Measurements from ENCODE around the gene RALB.

The RALB gene

GRCh38 chr2:120272763-120273481, 20.3 kb downstream of the RALB start:
- peak; percentile 16 for DNase-seq (ENCODE audit: low read depth)
- TF ChIP-seq, protein P1, sequence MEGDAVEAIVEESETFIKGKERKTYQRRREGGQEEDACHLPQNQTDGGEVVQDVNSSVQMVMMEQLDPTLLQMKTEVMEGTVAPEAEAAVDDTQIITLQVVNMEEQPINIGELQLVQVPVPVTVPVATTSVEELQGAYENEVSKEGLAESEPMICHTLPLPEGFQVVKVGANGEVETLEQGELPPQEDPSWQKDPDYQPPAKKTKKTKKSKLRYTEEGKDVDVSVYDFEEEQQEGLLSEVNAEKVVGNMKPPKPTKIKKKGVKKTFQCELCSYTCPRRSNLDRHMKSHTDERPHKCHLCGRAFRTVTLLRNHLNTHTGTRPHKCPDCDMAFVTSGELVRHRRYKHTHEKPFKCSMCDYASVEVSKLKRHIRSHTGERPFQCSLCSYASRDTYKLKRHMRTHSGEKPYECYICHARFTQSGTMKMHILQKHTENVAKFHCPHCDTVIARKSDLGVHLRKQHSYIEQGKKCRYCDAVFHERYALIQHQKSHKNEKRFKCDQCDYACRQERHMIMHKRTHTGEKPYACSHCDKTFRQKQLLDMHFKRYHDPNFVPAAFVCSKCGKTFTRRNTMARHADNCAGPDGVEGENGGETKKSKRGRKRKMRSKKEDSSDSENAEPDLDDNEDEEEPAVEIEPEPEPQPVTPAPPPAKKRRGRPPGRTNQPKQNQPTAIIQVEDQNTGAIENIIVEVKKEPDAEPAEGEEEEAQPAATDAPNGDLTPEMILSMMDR (conservative IDR thresholded peaks at IDR 0.05; ENCODE audit: control insufficient read depth, insufficient read depth, low read depth, low read length) = no peak
- H3K4me3 ChIP-seq (ENCODE audit: control insufficient read depth, low read depth, low read length) = no peak overlapping the region

DNA sequence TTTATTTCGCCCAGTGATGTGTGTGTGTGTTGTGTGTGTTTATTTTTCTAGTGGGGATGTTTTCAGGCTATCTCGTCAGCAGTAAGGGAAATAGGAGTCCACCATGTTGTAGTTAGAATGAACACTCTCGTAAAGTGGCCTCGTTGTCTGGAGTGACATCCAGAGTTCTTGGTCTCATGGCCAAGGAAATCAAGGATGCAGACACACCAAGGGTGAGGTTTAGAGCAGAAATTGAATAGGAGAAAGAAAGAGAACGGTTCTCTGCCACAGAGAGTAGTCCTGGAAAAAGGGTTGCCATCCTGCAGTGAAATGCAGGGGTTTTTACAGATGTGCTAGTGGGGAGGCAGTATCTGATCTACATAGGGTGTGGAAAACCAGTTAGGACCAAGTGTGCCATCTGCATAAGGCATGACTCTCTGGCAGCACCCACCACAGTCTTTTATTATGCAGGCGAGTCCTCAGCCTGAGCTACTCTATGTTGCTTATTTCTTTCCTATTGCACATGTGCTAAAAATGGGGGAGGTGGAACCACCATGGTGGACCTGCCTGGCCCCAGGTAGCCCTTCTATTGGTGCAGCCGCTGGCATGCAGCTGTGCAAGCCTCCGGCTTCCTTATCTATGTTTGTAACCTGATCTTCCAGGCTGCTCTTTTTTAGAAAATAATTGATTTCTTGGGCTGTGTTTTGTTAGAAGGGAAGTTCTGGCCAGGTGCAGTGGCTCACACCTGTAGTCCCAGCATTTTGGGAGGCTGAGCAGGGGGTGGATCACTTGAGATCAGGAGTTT, 23.2 kb downstream of the RALB start:
- H3K4me3 ChIP-seq (ENCODE audit: control insufficient read depth, low read depth, low read length) = no peak overlapping the region
- DNase-seq (ENCODE audit: low read depth) = no peak
- TF ChIP-seq, protein P1 (conservative IDR thresholded peaks at IDR 0.05; ENCODE audit: control insufficient read depth, insufficient read depth, low read depth, low read length) = no peak

DNA sequence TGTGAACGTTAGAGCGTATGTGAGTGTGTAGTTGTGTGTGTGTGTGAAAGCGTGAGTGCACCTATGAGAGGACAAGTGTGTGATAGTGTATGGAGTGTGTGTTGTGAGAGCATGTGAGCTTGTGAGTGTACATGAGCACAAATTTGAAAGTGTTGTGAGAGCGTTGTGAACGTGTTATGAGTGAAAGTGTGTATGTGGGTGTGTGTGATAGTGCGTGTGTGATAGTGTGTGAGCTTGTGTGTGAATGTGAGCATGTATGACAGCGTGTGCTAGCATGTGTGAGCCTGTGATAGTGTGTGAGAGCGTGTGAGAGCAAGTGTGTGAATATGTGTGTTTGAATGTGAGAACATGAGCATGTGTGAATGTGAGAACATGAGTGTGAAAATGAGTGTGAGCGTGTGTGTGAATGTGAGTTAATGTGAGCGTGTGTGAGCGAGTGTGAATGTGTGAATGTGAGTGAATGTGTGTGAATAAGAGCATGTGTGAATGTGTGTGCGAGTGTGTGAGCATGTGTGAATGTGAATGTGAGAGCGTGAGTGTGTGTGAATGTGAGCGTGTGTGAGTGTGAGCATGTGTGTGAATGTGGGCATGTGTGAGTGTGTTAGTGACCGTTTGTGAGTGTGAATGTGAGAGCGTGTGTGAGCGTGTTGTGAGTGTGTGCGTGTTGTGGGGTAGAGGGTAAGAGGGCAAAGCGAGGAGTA, 25.0 kb downstream of the RALB start:
- no peak for DNase-seq (ENCODE audit: low read depth)
- TF ChIP-seq, protein P1 (conservative IDR thresholded peaks at IDR 0.05; ENCODE audit: control insufficient read depth, insufficient read depth, low read depth, low read length) = no peak
- no peak overlapping the region for H3K4me3 ChIP-seq (ENCODE audit: control insufficient read depth, low read depth, low read length)

- no peak for DNase-seq (ENCODE audit: low read depth)
- TF ChIP-seq, protein P1 (conservative IDR thresholded peaks at IDR 0.05; ENCODE audit: control insufficient read depth, insufficient read depth, low read depth, low read length) = no peak
- H3K4me3 ChIP-seq (ENCODE audit: control insufficient read depth, low read depth, low read length) = no peak overlapping the region
Observed at GRCh38 chr2:120278901-120279300, 26.2 kb downstream of the RALB start.

GRCh38 chr2:120279708-120280107, 27.1 kb downstream of the RALB start:
- no peak for DNase-seq (ENCODE audit: low read depth)
- H3K4me3 ChIP-seq (ENCODE audit: control insufficient read depth, low read depth, low read length) = no peak overlapping the region
- TF ChIP-seq, protein P1 (conservative IDR thresholded peaks at IDR 0.05; ENCODE audit: control insufficient read depth, insufficient read depth, low read depth, low read length) = no peak

- no peak overlapping the region for H3K4me3 ChIP-seq (ENCODE audit: control insufficient read depth, low read depth, low read length)
- TF ChIP-seq, protein P1 (conservative IDR thresholded peaks at IDR 0.05; ENCODE audit: control insufficient read depth, insufficient read depth, low read depth, low read length) = peak; percentile 24
- DNase-seq (ENCODE audit: low read depth) = no peak
Observed at GRCh38 chr2:120283649-120284048, 31.0 kb downstream of the RALB start.
